HepG2 (cell line): ENCODE data around the gene CDKN3. TPM values are rescaled to one million over a fixed set of nuclear protein-coding genes. Genes with fewer than 3 reads are reported as not detected.

ENCODE experiments used
- ATF1 ChIP-seq: IDR thresholded peaks from 2 replicates; pipeline ENCODE4 v1.6.1; 2016; ENCODE audit warnings: mild to moderate bottlenecking, control low read depth
- CREB1 ChIP-seq, 2 experiments: fragments of 450-650 bp in 1 of 2; IDR thresholded peaks; 2 replicates each; pipeline ENCODE4 v1.6.1; 2016 to 2017; ENCODE audit warnings: control low read depth in 1 of 2, mild to moderate bottlenecking in 1 of 2, missing compliant biosample characterization in 1 of 2, missing genetic modification characterization in 1 of 2
- FOXK2 ChIP-seq: fragments of 450-650 bp; IDR thresholded peaks from 2 replicates; pipeline ENCODE4 v1.6.1; 2016
- HOXD1 ChIP-seq: sonication (generic); formaldehyde crosslinking; IDR thresholded peaks from 2 replicates; pipeline ENCODE4 v1.5.0; 2020; ENCODE audit warnings: missing genetic modification reagents
- MTF2 ChIP-seq: sonication (generic); formaldehyde crosslinking; IDR thresholded peaks from 2 replicates; pipeline ENCODE4 v1.5.0; 2020; ENCODE audit warnings: missing genetic modification reagents, borderline replicate concordance
- MYC ChIP-seq: sonication (generic); formaldehyde crosslinking; IDR thresholded peaks from 2 replicates; pipeline ENCODE4 v1.9.0; 2021; ENCODE audit warnings: missing genetic modification reagents, borderline replicate concordance
- NONO ChIP-seq, 2 experiments: fragments of 450-650 bp in 1 of 2; sonication (generic) in 1 of 2; formaldehyde crosslinking in 1 of 2; IDR thresholded peaks in 1 of 2; conservative IDR thresholded peaks in 1 of 2; 2 replicates each; pipeline versions ENCODE4 v1.6.1 to v1.8.0; 2017 to 2022; ENCODE audit warnings: mild to moderate bottlenecking in 1 of 2, missing genetic modification reagents in 1 of 2, moderate library complexity in 1 of 2
- SNRNP70 ChIP-seq: fragments of 200-400 bp; formaldehyde crosslinking; IDR thresholded peaks from 2 replicates; pipeline ENCODE4 v1.6.1; 2017; ENCODE audit warnings: mild to moderate bottlenecking, low read depth, low read length, moderate library complexity
- TOPORS ChIP-seq: sonication (generic); formaldehyde crosslinking; IDR thresholded peaks from 2 replicates; pipeline ENCODE4 v1.8.0; 2023; ENCODE audit warnings: mild to moderate bottlenecking, missing genetic modification reagents
- ZKSCAN5 ChIP-seq: sonication (generic); formaldehyde crosslinking; IDR thresholded peaks from 2 replicates; pipeline ENCODE4 v1.5.1; 2020; ENCODE audit warnings: mild to moderate bottlenecking, missing genetic modification reagents
- ZNF761 ChIP-seq: sonication (generic); formaldehyde crosslinking; conservative IDR thresholded peaks from 2 replicates; pipeline ENCODE4 v1.4.0; 2020; ENCODE audit warnings: mild to moderate bottlenecking, missing genetic modification reagents
- polyA plus RNA-seq, 8 experiments: library from polyadenylated mRNA; depleted of rRNA in 3 of 8; stranded (reverse) in 7 of 8; unstranded in 1 of 8; fragments of >200 nt; fragmentation: Illumina TruSeq in 4 of 8; extraction: Trizol in 4 of 8; gene quantifications; 2 replicates each; pipeline versions ENCODE4 v1.2.1 to v1.2.3, GENCODE V29; 2011 to 2016; ENCODE audit warnings: low read depth in 4 of 8, missing spikeins in 1 of 8, mixed read lengths in 1 of 8; ENCODE audit not compliant: insufficient read depth in 1 of 8
- total RNA-seq, 5 experiments: library from RNA; depleted of rRNA; stranded (reverse); fragments of >200 nt; fragmentation: Illumina TruSeq; extraction: Trizol; gene quantifications; 2 replicates each; pipeline ENCODE4 v1.2.3, GENCODE V29; 2016; ENCODE audit warnings: low read depth in 1 of 5
- TF ChIP-seq, protein P1 (sequence below): sonication (generic); formaldehyde crosslinking; conservative IDR thresholded peaks from 2 replicates; pipeline ENCODE4 v1.4.0; 2020; ENCODE audit warnings: missing genetic modification reagents
- TF ChIP-seq, protein P2 (sequence below): sonication (generic); formaldehyde crosslinking; IDR thresholded peaks from 2 replicates; pipeline ENCODE4 v1.5.0; 2020; ENCODE audit warnings: mild to moderate bottlenecking, missing genetic modification reagents, moderate library complexity
- TF ChIP-seq, protein P3 (sequence below): sonication (generic); formaldehyde crosslinking; IDR thresholded peaks from 2 replicates; pipeline ENCODE4 v1.4.0; 2020; ENCODE audit warnings: low read depth, mild to moderate bottlenecking, missing genetic modification reagents
- TF ChIP-seq, protein P4 (sequence below): sonication (generic); formaldehyde crosslinking; IDR thresholded peaks from 2 replicates; pipeline ENCODE4 v1.4.0; 2020; ENCODE audit warnings: missing genetic modification reagents, mild to moderate bottlenecking, borderline replicate concordance
- TF ChIP-seq, protein P5 (sequence below): sonication (generic); formaldehyde crosslinking; IDR thresholded peaks from 2 replicates; pipeline ENCODE4 v1.5.1; 2020; ENCODE audit warnings: mild to moderate bottlenecking, moderate library complexity, missing genetic modification reagents

Gene CDKN3
- total and polyA plus RNA-seq, 2 of the 13 experiments (the other 11 are each of a cell fraction or from before 2014, with no cell fraction given) = 63.0 to 88.9 TPM

DNA sequence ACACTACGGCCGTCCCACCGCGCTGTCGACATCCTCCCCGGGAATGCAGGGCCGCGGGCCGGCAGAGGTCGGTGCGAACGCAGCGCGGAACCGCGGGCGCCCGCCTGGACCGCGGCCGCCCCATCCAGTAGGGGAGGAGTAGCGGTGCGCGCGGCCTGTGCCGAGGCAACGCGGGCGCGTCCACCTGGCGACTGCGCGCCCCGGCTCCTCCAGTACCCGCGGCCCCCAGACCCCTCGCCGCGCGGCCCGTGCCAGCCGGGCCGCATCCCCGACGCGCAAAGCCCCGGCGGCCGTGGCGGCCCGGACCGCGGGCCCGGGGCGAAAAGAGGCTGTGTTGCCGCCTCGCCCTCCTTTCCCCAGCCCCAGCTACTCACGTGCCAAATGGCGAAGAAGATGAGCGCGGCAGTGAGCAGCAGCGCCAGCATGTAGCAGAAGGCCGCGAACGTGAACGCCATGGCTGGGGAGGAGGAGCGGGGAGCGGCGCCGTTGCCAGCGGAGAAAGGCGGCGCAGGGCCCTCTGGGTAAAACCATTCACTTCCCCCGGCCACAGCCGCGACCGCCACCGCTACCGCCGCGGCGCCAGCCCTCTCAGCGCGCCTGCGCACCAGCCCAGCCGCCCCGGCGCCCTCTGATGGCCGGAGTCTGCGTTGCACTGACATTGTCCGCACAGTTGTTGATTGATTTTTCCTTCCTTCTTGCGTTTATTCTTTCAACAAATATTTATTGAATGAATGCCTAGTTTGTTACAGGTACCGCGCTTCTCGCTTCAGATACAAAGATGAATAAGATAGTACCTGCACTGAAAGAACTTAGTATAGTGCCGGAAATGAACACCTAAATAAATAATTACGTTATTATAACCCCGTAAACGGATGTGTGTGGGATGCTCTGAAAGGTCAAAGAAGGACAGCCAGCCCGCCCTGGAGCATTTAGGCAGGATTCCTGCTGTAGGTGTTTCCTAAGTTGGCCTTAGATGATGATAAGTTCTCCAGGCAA lies 44.4 kb downstream of the CDKN3 start, which contains the start of gene CNIH1 (continued):
- TF ChIP-seq, protein P1, sequence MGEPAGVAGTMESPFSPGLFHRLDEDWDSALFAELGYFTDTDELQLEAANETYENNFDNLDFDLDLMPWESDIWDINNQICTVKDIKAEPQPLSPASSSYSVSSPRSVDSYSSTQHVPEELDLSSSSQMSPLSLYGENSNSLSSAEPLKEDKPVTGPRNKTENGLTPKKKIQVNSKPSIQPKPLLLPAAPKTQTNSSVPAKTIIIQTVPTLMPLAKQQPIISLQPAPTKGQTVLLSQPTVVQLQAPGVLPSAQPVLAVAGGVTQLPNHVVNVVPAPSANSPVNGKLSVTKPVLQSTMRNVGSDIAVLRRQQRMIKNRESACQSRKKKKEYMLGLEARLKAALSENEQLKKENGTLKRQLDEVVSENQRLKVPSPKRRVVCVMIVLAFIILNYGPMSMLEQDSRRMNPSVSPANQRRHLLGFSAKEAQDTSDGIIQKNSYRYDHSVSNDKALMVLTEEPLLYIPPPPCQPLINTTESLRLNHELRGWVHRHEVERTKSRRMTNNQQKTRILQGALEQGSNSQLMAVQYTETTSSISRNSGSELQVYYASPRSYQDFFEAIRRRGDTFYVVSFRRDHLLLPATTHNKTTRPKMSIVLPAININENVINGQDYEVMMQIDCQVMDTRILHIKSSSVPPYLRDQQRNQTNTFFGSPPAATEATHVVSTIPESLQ (CRISPR knock-in tag) = no peak
- TF ChIP-seq MYC (CRISPR knock-in tag) (peak; percentile 63; the same call in 1 of the 2 replicates), NONO (IDR thresholded peaks at IDR 0.05) (no peak), NONO (CRISPR knock-in tag; conservative IDR thresholded peaks at IDR 0.05) (0 out of 2 replicates have a peak, but pooled peaks have one; percentile 31), TOPORS (CRISPR knock-in tag) (no peak), ATF1 (CRISPR knock-in tag) (no peak), FOXK2 (no peak), MTF2 (CRISPR knock-in tag) (no peak), ZKSCAN5 (CRISPR knock-in tag) (no peak), HOXD1 (CRISPR knock-in tag) (no peak; the same call in 1 of the 2 replicates), SNRNP70 (no peak), CREB1 (IDR thresholded peaks at IDR 0.05) (no peak), CREB1 (CRISPR knock-in tag; IDR thresholded peaks at IDR 0.05) (no peak), ZNF761 (CRISPR knock-in tag) (peak; percentile 47; the same call in 1 of the 2 replicates)
- TF ChIP-seq, protein P2, sequence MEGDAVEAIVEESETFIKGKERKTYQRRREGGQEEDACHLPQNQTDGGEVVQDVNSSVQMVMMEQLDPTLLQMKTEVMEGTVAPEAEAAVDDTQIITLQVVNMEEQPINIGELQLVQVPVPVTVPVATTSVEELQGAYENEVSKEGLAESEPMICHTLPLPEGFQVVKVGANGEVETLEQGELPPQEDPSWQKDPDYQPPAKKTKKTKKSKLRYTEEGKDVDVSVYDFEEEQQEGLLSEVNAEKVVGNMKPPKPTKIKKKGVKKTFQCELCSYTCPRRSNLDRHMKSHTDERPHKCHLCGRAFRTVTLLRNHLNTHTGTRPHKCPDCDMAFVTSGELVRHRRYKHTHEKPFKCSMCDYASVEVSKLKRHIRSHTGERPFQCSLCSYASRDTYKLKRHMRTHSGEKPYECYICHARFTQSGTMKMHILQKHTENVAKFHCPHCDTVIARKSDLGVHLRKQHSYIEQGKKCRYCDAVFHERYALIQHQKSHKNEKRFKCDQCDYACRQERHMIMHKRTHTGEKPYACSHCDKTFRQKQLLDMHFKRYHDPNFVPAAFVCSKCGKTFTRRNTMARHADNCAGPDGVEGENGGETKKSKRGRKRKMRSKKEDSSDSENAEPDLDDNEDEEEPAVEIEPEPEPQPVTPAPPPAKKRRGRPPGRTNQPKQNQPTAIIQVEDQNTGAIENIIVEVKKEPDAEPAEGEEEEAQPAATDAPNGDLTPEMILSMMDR (CRISPR knock-in tag) = peak; percentile 83
- TF ChIP-seq, protein P3, sequence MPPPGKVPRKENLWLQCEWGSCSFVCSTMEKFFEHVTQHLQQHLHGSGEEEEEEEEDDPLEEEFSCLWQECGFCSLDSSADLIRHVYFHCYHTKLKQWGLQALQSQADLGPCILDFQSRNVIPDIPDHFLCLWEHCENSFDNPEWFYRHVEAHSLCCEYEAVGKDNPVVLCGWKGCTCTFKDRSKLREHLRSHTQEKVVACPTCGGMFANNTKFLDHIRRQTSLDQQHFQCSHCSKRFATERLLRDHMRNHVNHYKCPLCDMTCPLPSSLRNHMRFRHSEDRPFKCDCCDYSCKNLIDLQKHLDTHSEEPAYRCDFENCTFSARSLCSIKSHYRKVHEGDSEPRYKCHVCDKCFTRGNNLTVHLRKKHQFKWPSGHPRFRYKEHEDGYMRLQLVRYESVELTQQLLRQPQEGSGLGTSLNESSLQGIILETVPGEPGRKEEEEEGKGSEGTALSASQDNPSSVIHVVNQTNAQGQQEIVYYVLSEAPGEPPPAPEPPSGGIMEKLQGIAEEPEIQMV (CRISPR knock-in tag) = peak; percentile 67; the same call in 1 of the 2 replicates
- TF ChIP-seq, protein P4, sequence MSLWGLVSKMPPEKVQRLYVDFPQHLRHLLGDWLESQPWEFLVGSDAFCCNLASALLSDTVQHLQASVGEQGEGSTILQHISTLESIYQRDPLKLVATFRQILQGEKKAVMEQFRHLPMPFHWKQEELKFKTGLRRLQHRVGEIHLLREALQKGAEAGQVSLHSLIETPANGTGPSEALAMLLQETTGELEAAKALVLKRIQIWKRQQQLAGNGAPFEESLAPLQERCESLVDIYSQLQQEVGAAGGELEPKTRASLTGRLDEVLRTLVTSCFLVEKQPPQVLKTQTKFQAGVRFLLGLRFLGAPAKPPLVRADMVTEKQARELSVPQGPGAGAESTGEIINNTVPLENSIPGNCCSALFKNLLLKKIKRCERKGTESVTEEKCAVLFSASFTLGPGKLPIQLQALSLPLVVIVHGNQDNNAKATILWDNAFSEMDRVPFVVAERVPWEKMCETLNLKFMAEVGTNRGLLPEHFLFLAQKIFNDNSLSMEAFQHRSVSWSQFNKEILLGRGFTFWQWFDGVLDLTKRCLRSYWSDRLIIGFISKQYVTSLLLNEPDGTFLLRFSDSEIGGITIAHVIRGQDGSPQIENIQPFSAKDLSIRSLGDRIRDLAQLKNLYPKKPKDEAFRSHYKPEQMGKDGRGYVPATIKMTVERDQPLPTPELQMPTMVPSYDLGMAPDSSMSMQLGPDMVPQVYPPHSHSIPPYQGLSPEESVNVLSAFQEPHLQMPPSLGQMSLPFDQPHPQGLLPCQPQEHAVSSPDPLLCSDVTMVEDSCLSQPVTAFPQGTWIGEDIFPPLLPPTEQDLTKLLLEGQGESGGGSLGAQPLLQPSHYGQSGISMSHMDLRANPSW (CRISPR knock-in tag) = peak; percentile 25; the same call in 1 of the 2 replicates
- TF ChIP-seq, protein P5, sequence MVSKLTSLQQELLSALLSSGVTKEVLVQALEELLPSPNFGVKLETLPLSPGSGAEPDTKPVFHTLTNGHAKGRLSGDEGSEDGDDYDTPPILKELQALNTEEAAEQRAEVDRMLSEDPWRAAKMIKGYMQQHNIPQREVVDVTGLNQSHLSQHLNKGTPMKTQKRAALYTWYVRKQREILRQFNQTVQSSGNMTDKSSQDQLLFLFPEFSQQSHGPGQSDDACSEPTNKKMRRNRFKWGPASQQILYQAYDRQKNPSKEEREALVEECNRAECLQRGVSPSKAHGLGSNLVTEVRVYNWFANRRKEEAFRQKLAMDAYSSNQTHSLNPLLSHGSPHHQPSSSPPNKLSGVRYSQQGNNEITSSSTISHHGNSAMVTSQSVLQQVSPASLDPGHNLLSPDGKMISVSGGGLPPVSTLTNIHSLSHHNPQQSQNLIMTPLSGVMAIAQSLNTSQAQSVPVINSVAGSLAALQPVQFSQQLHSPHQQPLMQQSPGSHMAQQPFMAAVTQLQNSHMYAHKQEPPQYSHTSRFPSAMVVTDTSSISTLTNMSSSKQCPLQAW (CRISPR knock-in tag) = no peak
